Measurements from ENCODE around the gene SNX8.
"Not testable (repeated sequence)": the region's sequence is repeated elsewhere in the genome, so short reads cannot be mapped to it uniquely, and the experiment has no call there.

Gene SNX8

DNA sequence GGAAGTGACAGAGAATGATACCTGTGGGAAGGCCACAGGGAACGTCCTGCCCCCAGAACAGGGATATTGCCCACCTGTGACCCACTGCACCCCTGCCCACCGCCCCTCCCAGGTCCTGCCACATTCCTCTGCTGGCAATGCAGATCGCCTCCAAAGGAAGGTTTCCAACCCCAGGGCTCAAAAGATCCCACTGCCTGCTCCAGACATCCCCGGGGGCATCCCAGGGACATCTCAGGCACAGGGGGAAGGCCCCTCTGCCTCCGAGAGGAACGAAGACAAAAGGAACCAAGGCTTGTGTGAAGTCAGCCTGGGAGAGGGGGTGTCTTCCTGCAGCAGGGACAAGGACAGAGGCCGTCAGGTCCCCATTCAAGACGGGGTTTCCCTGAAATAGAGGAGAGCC is 43.7 kb downstream of the SNX8 start:
- Histone ChIP-seq H3K27me3 (ENCODE audit: control insufficient read depth, insufficient read depth, low read length) (no peaks in the 10 kb centered on the region), H3K4me1 (ENCODE audit: control insufficient read depth, insufficient read depth, low read length) (peaks cover 2% of the 10 kb centered on the region), H3K9ac (ENCODE audit: low read depth, low read length) (no peak overlapping the region), H3K9me3 (ENCODE audit: control insufficient read depth, insufficient read depth, low read length) (no peaks in the 10 kb centered on the region), H3K4me3 (ENCODE audit: low read depth, low read length) (no peak overlapping the region), H3K36me3 (ENCODE audit: control insufficient read depth, insufficient read depth, low read length) (peaks cover 21% of the 10 kb centered on the region)

DNA sequence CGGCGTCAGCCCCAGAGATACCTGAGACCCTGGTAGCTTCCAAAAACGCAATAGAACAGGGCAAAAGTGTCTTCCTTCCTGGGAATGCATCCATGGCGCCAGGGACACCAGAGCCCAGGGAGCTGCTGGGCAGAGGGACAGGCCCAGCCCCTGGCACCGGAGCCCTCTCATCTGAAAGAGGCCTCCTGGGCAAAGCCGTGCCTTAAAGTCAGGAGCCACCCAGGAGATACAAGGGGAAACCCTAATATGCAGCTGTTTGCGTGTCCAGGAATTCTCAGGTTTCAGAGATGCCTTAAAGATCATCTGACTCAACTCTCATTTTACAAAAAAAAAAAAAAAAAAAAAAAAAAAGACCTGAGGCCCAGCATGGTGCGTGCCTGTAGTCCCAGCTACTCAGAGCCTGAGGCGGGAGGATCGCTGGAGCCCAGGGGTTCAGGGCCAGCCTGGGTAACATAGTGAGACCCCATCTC is 44.2 kb downstream of the SNX8 start:
- H3K9ac ChIP-seq (ENCODE audit: low read depth, low read length), result no peak overlapping the region
- H3K27me3 ChIP-seq (ENCODE audit: control insufficient read depth, insufficient read depth, low read length), result no peaks in the 10 kb centered on the region
- no peak overlapping the region for H3K4me3 ChIP-seq (ENCODE audit: low read depth, low read length)
- no peaks in the 10 kb centered on the region for H3K9me3 ChIP-seq (ENCODE audit: control insufficient read depth, insufficient read depth, low read length)
- H3K36me3 ChIP-seq (ENCODE audit: control insufficient read depth, insufficient read depth, low read length), result peaks cover 20% of the 10 kb centered on the region
- H3K4me1 ChIP-seq (ENCODE audit: control insufficient read depth, insufficient read depth, low read length), result peaks cover 2% of the 10 kb centered on the region

DNA sequence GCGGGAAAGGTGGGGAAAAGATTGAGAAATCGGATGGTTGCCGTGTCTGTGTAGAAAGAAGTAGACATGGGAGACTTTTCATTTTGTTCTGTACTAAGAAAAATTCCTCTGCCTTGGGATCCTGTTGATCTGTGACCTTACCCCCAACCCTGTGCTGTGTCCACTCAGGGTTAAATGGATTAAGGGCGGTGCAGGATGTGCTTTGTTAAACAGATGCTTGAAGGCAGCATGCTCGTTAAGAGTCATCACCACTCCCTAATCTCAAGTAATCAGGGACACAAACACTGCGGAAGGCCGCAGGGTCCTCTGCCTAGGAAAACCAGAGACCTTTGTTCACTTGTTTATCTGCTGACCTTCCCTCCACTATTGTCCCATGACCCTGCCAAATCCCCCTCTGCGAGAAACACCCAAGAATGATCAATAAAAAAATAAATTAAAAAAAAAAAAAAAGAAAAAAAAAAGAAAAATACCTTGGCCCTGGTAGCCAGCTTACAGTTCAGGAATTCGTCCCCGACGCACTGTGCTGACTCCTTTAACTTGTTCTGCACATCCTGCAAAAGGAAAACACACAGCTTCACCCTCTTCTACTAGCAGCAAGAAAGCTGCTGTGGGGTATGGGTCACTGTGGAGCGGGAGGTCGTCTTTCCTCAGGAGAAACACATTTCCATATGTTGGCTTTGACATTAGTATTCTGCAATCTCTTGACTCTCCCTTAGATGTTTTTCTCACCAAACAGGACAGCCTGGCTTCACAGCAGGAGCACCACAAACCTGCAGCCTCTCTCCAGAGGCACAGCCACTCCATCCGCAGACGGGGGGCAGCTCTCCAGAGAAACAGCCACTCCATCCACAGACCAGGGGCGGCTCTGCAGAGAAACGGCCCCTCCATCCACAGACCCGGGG is 44.9 kb downstream of the SNX8 start:
- H3K4me3 ChIP-seq (ENCODE audit: low read depth, low read length); H3K9ac ChIP-seq (ENCODE audit: low read depth, low read length); H3K9me3 ChIP-seq (ENCODE audit: control insufficient read depth, insufficient read depth, low read length); H3K27me3 ChIP-seq (ENCODE audit: control insufficient read depth, insufficient read depth, low read length); H3K4me1 ChIP-seq (ENCODE audit: control insufficient read depth, insufficient read depth, low read length): not testable (repeated sequence)
- peaks cover 19% of the 10 kb centered on the region for H3K36me3 ChIP-seq (ENCODE audit: control insufficient read depth, insufficient read depth, low read length)

DNA sequence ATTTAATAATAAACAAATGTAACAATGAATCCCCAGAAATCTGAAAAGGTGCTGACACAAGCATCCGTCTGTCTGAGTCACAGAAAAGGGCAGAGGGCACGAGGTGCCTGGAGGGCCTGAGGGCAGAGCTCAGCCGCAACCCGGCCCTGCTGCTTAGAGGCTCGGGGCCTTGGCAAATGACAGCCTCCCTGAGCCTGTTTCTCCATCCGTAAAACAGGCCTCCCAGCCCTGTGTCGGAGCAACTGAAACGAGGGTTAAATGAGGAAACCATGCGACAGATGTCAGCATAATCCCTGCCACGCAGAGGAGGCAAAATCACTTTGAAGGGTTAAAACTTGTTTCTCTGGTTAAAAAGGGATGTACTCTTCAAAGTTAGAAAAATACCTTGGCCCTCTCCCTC is 47.3 kb downstream of the SNX8 start:
- H3K27me3 ChIP-seq (ENCODE audit: control insufficient read depth, insufficient read depth, low read length), result no peaks in the 10 kb centered on the region
- H3K4me1 ChIP-seq (ENCODE audit: control insufficient read depth, insufficient read depth, low read length), result peaks cover 2% of the 10 kb centered on the region
- peaks cover 23% of the 10 kb centered on the region for H3K36me3 ChIP-seq (ENCODE audit: control insufficient read depth, insufficient read depth, low read length)
- no peak overlapping the region for H3K4me3 ChIP-seq (ENCODE audit: low read depth, low read length)
- no peaks in the 10 kb centered on the region for H3K9me3 ChIP-seq (ENCODE audit: control insufficient read depth, insufficient read depth, low read length)
- no peak overlapping the region for H3K9ac ChIP-seq (ENCODE audit: low read depth, low read length)

DNA sequence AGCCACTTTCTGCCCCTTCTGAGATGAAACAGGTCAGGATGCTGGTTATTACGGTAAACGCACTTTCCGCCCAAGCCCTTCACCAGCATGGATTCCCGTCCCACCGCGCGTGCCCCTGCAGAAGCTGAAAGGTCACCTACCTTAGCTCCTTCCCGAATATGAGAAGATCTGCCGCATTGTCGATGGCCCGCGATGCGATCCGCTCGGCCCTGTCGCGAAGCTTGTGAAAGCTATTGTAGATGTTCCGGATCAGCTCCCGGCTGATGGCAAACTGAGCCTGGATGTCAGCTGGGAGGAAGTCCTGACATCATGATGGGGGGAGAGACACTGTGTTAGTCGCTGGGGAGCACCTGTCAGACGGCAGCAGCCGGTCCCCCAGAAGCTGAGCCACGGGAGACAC is 50.1 kb downstream of the SNX8 start:
- peaks cover 19% of the 10 kb centered on the region for H3K36me3 ChIP-seq (ENCODE audit: control insufficient read depth, insufficient read depth, low read length)
- H3K4me1 ChIP-seq (ENCODE audit: control insufficient read depth, insufficient read depth, low read length), result no peaks in the 10 kb centered on the region
- H3K4me3 ChIP-seq (ENCODE audit: low read depth, low read length), result no peak overlapping the region
- H3K9ac ChIP-seq (ENCODE audit: low read depth, low read length), result no peak overlapping the region
- H3K9me3 ChIP-seq (ENCODE audit: control insufficient read depth, insufficient read depth, low read length), result no peaks in the 10 kb centered on the region
- no peaks in the 10 kb centered on the region for H3K27me3 ChIP-seq (ENCODE audit: control insufficient read depth, insufficient read depth, low read length)

DNA sequence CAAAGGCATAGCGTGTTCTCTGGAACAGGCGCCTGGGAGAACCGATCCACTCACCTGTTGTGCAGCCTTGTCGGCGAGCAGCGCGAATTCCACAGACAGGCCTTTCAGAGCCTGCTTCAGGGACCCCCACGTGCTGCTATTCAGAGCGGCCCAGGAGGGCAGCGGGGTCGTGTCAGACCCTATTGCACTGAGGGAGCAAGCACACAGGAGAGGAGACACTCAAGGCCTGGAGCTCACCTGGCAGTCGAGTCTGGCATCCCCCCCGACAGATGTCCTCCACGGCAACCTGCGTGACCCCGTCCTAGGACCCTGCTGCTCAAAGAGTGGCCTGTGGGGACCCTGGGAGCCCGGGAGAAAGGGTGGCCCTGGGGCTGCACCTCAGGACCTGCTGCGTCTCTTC is 51.1 kb downstream of the SNX8 start:
- H3K36me3 ChIP-seq (ENCODE audit: control insufficient read depth, insufficient read depth, low read length), result peaks cover 19% of the 10 kb centered on the region
- no peak overlapping the region for H3K4me3 ChIP-seq (ENCODE audit: low read depth, low read length)
- H3K9me3 ChIP-seq (ENCODE audit: control insufficient read depth, insufficient read depth, low read length), result no peaks in the 10 kb centered on the region
- no peak overlapping the region for H3K9ac ChIP-seq (ENCODE audit: low read depth, low read length)
- H3K27me3 ChIP-seq (ENCODE audit: control insufficient read depth, insufficient read depth, low read length), result no peaks in the 10 kb centered on the region
- H3K4me1 ChIP-seq (ENCODE audit: control insufficient read depth, insufficient read depth, low read length), result no peaks in the 10 kb centered on the region

DNA sequence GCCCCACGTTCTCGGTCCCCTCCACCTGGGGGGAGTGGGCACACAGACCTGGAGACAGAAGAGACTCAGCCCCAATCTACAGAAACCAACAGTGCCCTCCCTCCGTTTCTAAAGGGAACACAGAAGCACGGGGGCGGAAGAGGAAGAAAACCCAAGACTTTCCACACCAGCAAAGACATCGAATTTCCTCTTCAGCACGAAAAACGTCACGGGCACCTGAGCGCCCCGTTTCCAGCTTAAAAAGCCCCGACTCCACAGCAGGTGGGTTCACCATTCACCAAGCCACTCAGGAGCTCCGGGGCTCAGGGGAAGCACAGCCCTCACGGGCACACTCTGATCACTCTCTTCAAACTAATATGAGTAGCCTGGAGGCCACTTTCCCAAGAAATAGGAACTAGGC is 52.6 kb downstream of the SNX8 start:
- peaks cover 28% of the 10 kb centered on the region for H3K36me3 ChIP-seq (ENCODE audit: control insufficient read depth, insufficient read depth, low read length)
- no peaks in the 10 kb centered on the region for H3K9me3 ChIP-seq (ENCODE audit: control insufficient read depth, insufficient read depth, low read length)
- no peak overlapping the region for H3K4me3 ChIP-seq (ENCODE audit: low read depth, low read length)
- H3K4me1 ChIP-seq (ENCODE audit: control insufficient read depth, insufficient read depth, low read length), result no peaks in the 10 kb centered on the region
- H3K9ac ChIP-seq (ENCODE audit: low read depth, low read length), result no peak overlapping the region
- no peaks in the 10 kb centered on the region for H3K27me3 ChIP-seq (ENCODE audit: control insufficient read depth, insufficient read depth, low read length)

DNA sequence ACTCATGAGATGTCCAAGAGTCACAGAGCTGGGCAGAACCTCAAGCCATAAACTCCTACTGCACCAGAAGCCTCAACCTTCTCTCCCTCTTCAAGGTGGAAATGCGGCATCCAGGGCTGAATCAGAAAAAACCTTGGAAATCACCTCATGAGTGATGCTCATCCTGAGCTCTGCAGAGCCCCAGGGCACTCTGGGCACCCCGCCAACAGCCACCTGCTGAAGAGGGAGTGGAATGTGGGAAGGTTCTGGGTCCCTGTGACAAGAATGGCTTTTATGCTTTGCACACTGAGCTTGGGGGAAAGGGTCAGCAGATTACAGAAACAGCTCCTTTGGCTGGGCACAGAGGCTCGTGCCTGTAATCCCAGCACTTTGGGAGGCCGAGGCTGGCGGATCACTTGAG is 53.4 kb downstream of the SNX8 start:
- H3K9ac ChIP-seq (ENCODE audit: low read depth, low read length), result no peak overlapping the region
- H3K9me3 ChIP-seq (ENCODE audit: control insufficient read depth, insufficient read depth, low read length), result no peaks in the 10 kb centered on the region
- no peaks in the 10 kb centered on the region for H3K4me1 ChIP-seq (ENCODE audit: control insufficient read depth, insufficient read depth, low read length)
- H3K4me3 ChIP-seq (ENCODE audit: low read depth, low read length), result no peak overlapping the region
- H3K36me3 ChIP-seq (ENCODE audit: control insufficient read depth, insufficient read depth, low read length), result peaks cover 35% of the 10 kb centered on the region
- H3K27me3 ChIP-seq (ENCODE audit: control insufficient read depth, insufficient read depth, low read length), result no peaks in the 10 kb centered on the region

DNA sequence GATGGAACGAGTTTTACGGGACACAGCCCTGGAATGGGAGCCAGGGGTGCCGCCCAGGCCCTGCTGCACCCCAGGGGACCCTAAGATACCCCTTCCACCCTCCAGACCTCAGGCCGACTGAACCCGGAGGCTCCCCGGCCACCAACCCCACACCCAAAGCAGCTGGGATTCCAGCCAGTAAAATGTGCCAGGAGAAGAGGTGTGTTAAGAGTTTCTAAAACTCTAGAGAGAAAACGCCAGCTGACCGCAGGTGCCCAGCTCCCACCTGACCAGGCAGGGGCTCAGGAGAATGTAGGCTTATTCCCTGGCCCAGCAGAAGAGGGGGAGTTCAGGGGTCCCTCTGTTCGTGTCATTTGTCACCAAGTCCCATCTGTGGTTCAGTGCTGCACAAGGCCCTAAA is 54.8 kb downstream of the SNX8 start:
- H3K4me1 ChIP-seq (ENCODE audit: control insufficient read depth, insufficient read depth, low read length), result no peaks in the 10 kb centered on the region
- no peaks in the 10 kb centered on the region for H3K27me3 ChIP-seq (ENCODE audit: control insufficient read depth, insufficient read depth, low read length)
- no peak overlapping the region for H3K4me3 ChIP-seq (ENCODE audit: low read depth, low read length)
- H3K9ac ChIP-seq (ENCODE audit: low read depth, low read length), result no peak overlapping the region
- H3K9me3 ChIP-seq (ENCODE audit: control insufficient read depth, insufficient read depth, low read length), result no peaks in the 10 kb centered on the region
- peaks cover 42% of the 10 kb centered on the region for H3K36me3 ChIP-seq (ENCODE audit: control insufficient read depth, insufficient read depth, low read length)

DNA sequence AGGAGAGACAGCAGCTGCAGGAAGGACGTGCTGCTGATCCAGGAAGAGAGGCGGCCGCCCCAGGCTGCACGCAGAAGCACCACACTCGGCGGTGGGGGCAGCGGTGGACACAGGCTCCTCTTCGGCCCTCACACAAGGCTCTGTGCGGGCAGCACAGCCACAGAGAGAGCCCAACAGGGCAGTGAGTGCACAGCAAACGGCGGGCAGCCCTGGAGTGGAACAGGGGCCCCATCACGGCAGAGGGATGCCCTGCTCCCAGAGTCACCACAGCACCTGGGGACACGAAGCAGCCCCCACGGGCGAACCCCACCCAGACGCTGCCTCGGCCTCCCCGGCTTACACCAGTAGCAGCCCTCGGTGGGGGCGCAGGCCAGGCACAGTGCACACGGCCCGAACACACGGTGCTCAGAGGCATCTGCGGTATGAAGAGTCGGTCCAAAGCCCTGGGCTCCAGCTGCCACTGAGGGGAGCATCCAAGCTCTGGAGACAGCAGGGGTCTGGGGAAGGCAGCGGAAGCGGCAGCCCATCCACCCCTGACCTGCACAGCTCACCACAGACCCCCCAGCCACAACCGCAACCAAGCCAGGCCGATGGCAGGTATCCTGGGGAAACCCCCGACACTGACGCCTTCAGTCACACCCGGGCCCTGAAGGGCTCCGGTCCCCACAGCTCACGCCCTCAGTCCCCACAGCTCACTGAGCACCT is 55.4 kb downstream of the SNX8 start:
- Histone ChIP-seq H3K9ac (ENCODE audit: low read depth, low read length) (no peak overlapping the region), H3K4me1 (ENCODE audit: control insufficient read depth, insufficient read depth, low read length) (no peaks in the 10 kb centered on the region), H3K36me3 (ENCODE audit: control insufficient read depth, insufficient read depth, low read length) (peaks cover 39% of the 10 kb centered on the region), H3K4me3 (ENCODE audit: low read depth, low read length) (no peak overlapping the region), H3K27me3 (ENCODE audit: control insufficient read depth, insufficient read depth, low read length) (no peaks in the 10 kb centered on the region), H3K9me3 (ENCODE audit: control insufficient read depth, insufficient read depth, low read length) (no peaks in the 10 kb centered on the region)

DNA sequence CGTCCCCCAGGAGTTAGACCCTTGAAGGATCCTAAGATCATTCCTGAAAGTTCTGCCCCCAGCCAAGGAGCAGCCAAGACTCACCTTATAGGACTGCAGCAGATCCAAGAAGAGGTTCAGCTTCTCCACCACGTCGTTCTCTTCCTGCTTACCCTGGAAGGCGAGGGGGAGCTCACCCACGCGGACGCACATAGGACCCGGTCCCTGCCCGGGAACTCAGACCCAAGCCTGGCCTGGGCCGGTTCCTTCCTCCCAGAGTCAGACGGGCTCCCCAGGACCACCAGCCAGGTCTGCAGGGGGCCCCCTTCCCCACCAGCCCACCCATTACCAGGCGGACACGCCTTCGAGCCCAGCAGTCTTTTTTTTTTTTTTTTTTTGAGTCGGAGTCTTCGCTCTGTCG is 56.6 kb downstream of the SNX8 start:
- no peak overlapping the region for H3K9ac ChIP-seq (ENCODE audit: low read depth, low read length)
- H3K36me3 ChIP-seq (ENCODE audit: control insufficient read depth, insufficient read depth, low read length), result peaks cover 41% of the 10 kb centered on the region
- H3K4me3 ChIP-seq (ENCODE audit: low read depth, low read length), result no peak overlapping the region
- no peaks in the 10 kb centered on the region for H3K9me3 ChIP-seq (ENCODE audit: control insufficient read depth, insufficient read depth, low read length)
- no peaks in the 10 kb centered on the region for H3K27me3 ChIP-seq (ENCODE audit: control insufficient read depth, insufficient read depth, low read length)
- no peaks in the 10 kb centered on the region for H3K4me1 ChIP-seq (ENCODE audit: control insufficient read depth, insufficient read depth, low read length)

DNA sequence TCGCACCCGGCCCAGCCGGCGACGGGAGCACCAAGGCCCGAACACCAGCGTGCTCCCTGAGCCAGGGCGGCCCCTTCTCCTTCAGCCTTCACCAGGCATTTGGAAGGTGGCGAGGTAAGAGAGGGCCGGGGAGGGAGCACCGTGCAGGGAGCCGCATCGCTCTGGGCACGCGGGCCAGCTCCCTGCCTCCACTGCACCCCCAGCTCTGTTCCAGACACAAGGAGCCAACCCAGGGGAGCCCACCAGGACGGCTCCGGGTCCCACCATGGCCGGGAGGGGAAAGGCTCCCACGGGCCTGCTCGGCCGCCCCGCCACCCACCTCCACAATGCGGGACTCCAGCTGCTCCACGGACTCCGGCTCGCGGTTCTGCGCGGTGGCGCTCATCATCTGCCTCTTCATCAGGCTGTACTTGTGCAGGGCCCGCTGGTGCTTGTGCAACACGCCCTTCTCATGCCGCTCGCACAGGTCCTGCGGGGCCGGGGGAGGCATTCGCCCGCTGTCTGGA is 57.1 kb downstream of the SNX8 start:
- Histone ChIP-seq H3K27me3 (ENCODE audit: control insufficient read depth, insufficient read depth, low read length) (no peaks in the 10 kb centered on the region), H3K36me3 (ENCODE audit: control insufficient read depth, insufficient read depth, low read length) (peaks cover 38% of the 10 kb centered on the region), H3K9me3 (ENCODE audit: control insufficient read depth, insufficient read depth, low read length) (no peaks in the 10 kb centered on the region), H3K4me1 (ENCODE audit: control insufficient read depth, insufficient read depth, low read length) (no peaks in the 10 kb centered on the region), H3K4me3 (ENCODE audit: low read depth, low read length) (no peak overlapping the region), H3K9ac (ENCODE audit: low read depth, low read length) (no peak overlapping the region)
